HUES64 (cell line): ENCODE measurements around the gene RAB8A.
"Not testable (repeated sequence)": the region's sequence is repeated elsewhere in the genome, so short reads cannot be mapped to it uniquely, and the experiment has no call there.

Experiments
- H3K27ac ChIP-seq: 2 replicates; pipeline ENCODE4 v1.7.0; 2013; ENCODE audit warnings: low read depth, low read length, inconsistent platforms
- H3K27me3 ChIP-seq: 2 replicates; pipeline ENCODE4 v1.6.1; 2013; ENCODE audit warnings: mild to moderate bottlenecking, low read length; ENCODE audit not compliant: insufficient read depth
- H3K36me3 ChIP-seq: 2 replicates; pipeline ENCODE4 v1.6.1; 2013; ENCODE audit warnings: mild to moderate bottlenecking, low read length; ENCODE audit not compliant: insufficient read depth
- H3K4me1 ChIP-seq: 2 replicates; pipeline ENCODE4 v1.6.1; 2013; ENCODE audit warnings: mild to moderate bottlenecking, low read length, moderate library complexity; ENCODE audit not compliant: insufficient read depth
- H3K4me3 ChIP-seq: 2 replicates; pipeline ENCODE4 v1.5.1; 2013; ENCODE audit warnings: mild to moderate bottlenecking, low read length, moderate library complexity
- H3K9ac ChIP-seq: 2 replicates; pipeline ENCODE4 v1.6.1; 2013; ENCODE audit warnings: mild to moderate bottlenecking, low read depth, low read length
- H3K9me3 ChIP-seq: 2 replicates; pipeline ENCODE4 v1.6.1; 2013; ENCODE audit warnings: low read depth, low read length; ENCODE audit not compliant: insufficient read depth
- WGBS: fragments of 150-250, 120-280 bp; methylation state at CpG from one replicate; pipeline ENCODE4 v1.1.7; 2013; ENCODE audit warnings: missing lambda C conversion rate; 5-methylcytosine and 5-hydroxymethylcytosine counted together

The RAB8A gene

DNA sequence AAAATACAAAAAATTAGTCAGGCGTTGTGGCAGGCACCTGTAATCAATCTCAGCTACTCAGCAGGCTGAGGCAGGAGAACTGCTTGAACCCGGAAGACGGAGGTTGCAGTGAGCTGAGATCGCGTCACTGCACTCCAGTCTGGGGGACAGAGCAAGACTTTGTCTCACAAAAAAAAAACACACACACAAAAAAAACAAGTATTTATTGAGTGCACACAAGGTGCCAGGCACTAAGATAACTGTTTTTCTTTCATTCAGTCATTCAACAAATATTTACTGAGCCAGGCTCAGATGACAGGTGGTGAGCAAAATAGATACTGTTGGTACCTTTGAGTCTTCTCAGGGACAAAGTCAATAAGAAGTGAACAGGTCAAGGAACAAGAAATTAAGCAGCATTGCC lies 55.4 kb downstream of the RAB8A start:
- no peaks in the 10 kb centered on the region for H3K9me3 ChIP-seq
- no peak overlapping the region for H3K9ac ChIP-seq
- no peaks in the 10 kb centered on the region for H3K4me1 ChIP-seq
- H3K27me3 ChIP-seq = no peaks in the 10 kb centered on the region
- no peaks in the 10 kb centered on the region for H3K36me3 ChIP-seq
- no peak overlapping the region for H3K27ac ChIP-seq
- 94% methylated on average over 5 of the region's 5 CpGs for WGBS
- H3K4me3 ChIP-seq = no peak overlapping the region

- Histone ChIP-seq H3K27ac (no peak overlapping the region), H3K9ac (no peak overlapping the region), H3K4me3 (no peak overlapping the region), H3K36me3 (no peaks in the 10 kb centered on the region), H3K4me1 (no peaks in the 10 kb centered on the region), H3K27me3 (no peaks in the 10 kb centered on the region), H3K9me3 (no peaks in the 10 kb centered on the region)
- WGBS = 87% methylated on average over 2 of the region's 2 CpGs
Observed at GRCh38 chr19:16168465-16169081, 56.9 kb downstream of the RAB8A start.

GRCh38 chr19:16170134-16170533 lies 58.4 kb downstream of the RAB8A start:
- 86% methylated on average over 1 of the region's 1 CpG for WGBS
- Histone ChIP-seq H3K36me3 (no peaks in the 10 kb centered on the region), H3K4me1 (no peaks in the 10 kb centered on the region), H3K9me3 (no peaks in the 10 kb centered on the region), H3K4me3 (no peak overlapping the region), H3K27ac (no peak overlapping the region), H3K9ac (no peak overlapping the region), H3K27me3 (no peaks in the 10 kb centered on the region)

- H3K4me3 ChIP-seq = no peak overlapping the region
- H3K9me3 ChIP-seq = 0 out of 2 replicates have a peak, but pooled peaks cover 2% of the 10 kb centered on the region
- no peak overlapping the region for H3K9ac ChIP-seq
- 100% methylated on average over 1 of the region's 2 CpGs for WGBS
- H3K4me1 ChIP-seq = no peaks in the 10 kb centered on the region
- H3K27me3 ChIP-seq = no peaks in the 10 kb centered on the region
- no peak overlapping the region for H3K27ac ChIP-seq
- no peaks in the 10 kb centered on the region for H3K36me3 ChIP-seq
Observed at GRCh38 chr19:16175954-16176353, 64.3 kb downstream of the RAB8A start.

DNA sequence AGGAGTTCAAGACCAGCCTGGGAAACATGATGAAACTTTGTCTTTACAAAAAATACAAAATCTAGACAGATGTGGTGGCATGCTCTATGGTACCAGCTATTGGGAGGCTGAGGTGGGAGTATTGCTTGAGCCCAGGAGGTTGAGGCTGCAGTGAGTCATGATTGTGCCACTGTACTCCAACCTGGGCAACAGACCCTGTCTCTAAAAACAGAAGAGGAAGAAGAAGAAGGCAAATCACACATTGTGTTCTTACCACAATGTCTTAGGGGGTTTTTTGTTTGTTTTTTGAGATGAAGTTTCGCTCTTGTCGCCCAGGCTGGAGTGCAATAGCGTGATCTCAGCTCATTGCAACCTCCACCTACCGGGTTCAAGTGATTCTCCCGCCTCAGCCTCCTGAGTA lies 67.2 kb downstream of the RAB8A start:
- H3K36me3 ChIP-seq, H3K9me3 ChIP-seq, H3K27me3 ChIP-seq, H3K9ac ChIP-seq, H3K27ac ChIP-seq, H3K4me1 ChIP-seq, H3K4me3 ChIP-seq: not testable (repeated sequence)
- 92% methylated on average over 5 of the region's 5 CpGs for WGBS

GRCh38 chr19:16180611-16181010 lies 68.9 kb downstream of the RAB8A start:
- Histone ChIP-seq H3K27me3 (no peaks in the 10 kb centered on the region), H3K27ac (no peak overlapping the region), H3K4me3 (no peak overlapping the region), H3K9me3 (0 out of 2 replicates have a peak, but pooled peaks cover under 1% of the 10 kb centered on the region), H3K36me3 (no peaks in the 10 kb centered on the region), H3K9ac (no peak overlapping the region), H3K4me1 (no peaks in the 10 kb centered on the region)
- WGBS = 79% methylated on average over 4 of the region's 4 CpGs
